Left kidney (tissue), 2 donors: Measurements from ENCODE around the gene RNF20. TPM values are rescaled to one million over a fixed set of nuclear protein-coding genes. Genes with fewer than 3 reads are reported as not detected.
"Not testable (repeated sequence)": the region's sequence is repeated elsewhere in the genome, so short reads cannot be mapped to it uniquely, and the experiment has no call there.

Experiments used
- DNase-seq: peaks from one replicate; pipeline ENCODE4 v3.0.0-alpha.2; 2013
- polyA plus RNA-seq: library from polyadenylated mRNA; unstranded; fragments of 120-200 nt; gene quantifications from one replicate; pipeline ENCODE4 v1.2.1, GENCODE V29; 2013; ENCODE audit not compliant: insufficient read length

Gene RNF20
- polyA plus RNA-seq, 1 donor: 67.0 TPM

GRCh38 chr9:101586651-101587050 is 53.0 kb downstream of the RNF20 start:
- no peak for DNase-seq

DNA sequence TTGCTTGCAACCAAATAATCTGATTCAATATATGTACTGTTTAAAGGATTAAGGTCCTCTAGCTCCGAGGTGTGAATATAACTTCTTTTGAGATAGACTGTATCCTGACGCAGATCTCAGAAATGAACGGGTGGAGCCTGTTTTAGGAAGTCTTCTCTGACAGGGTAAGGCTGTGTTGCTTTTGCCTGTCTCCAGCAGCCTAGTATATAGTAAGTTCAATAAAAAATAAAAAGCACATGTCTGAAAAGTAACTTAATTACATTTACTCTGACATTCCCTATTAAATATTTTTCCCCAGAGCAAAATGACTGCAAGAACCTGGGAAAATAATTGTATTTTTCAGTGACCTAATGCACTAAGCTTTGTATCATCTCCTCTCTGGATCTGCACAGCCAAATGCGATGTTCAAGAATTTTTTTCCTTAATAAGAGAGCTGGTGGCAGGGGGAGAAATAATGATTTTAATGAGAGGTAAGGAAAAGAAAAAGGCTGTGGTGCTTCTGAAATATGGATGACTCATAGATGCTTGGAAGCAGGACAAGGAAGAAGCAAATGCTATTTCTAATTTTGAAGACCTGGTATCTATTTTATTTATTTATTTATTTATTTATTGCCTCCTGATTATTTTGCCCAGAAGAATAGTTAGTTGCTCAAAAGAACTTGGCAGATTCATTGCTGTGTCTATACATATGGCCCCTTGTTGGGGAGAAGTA is 53.8 kb downstream of the RNF20 start:
- no peak for DNase-seq

DNA sequence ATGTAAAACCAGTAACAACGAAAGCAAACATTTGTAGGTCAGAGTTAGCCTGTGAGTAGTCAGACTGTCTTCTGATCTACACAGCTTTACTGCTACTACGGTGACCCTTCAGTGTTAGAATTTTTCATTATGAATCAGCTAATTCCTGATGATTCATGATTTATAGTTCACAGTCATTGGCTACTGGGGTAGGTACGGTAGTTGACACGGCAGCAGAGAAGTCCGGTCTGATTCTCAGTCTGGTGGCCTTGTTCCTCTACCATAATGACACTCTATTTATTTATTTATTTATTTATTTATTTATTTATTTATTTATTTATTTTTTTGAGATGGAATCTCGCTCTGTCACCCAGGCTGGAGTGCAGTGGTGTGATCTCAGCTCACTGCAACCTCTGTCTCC is 56.4 kb downstream of the RNF20 start:
- DNase-seq: not testable (repeated sequence)

GRCh38 chr9:101590901-101591300 is 57.2 kb downstream of the RNF20 start:
- DNase-seq: no peak

- no peak for DNase-seq
These were observed 58.3 kb downstream of the RNF20 start for GRCh38 chr9:101591787-101592446.

- no peak for DNase-seq
These were observed 59.1 kb downstream of the RNF20 start for GRCh38 chr9:101592788-101593187.

DNA sequence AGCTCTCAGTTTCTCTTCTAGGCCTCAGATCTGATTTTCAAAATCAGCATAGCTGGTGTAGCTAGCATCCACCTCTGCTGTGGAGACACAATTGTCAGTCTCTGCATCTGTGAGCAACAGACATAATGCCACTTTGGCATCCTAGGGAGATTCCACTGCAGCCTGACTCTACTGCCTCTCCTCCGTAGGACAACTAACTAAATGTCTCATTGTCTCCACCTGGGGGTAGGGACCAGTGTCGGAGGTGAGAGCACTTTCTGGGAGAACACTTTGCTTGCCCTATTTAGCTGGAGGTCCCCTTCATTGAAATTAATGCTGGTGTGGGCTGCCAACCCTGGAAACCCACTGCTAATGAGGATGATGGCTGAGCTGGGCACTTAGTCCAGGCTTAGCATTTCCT is 59.7 kb downstream of the RNF20 start:
- no peak for DNase-seq

DNA sequence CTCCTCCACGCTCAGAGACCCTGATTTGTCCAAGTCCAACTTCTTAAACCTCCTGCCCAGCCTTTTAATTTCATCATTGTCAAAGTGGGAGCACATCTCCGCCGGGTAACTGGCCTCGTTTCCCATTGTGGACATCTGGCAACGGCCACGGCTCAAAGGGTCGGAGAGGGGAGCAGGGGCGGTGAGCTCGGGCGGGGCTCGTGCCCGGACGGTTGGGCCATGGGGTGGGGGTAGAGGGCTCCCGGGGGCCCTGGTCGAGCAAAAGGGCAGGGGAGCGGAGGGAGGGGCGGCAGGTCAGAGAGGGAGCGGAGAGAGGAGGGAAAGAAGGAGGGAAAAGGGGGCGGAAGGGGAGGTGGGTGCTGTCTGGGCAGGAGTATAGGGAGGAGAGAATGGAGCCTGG is 61.1 kb downstream of the RNF20 start, which contains the start of gene PPP3R2:
TSS of gene PPP3R2 (minus strand) at position 174 of the 400 bp plus-strand sequence. CDS start at position 126, 48 bp downstream.
- no peak for DNase-seq

DNA sequence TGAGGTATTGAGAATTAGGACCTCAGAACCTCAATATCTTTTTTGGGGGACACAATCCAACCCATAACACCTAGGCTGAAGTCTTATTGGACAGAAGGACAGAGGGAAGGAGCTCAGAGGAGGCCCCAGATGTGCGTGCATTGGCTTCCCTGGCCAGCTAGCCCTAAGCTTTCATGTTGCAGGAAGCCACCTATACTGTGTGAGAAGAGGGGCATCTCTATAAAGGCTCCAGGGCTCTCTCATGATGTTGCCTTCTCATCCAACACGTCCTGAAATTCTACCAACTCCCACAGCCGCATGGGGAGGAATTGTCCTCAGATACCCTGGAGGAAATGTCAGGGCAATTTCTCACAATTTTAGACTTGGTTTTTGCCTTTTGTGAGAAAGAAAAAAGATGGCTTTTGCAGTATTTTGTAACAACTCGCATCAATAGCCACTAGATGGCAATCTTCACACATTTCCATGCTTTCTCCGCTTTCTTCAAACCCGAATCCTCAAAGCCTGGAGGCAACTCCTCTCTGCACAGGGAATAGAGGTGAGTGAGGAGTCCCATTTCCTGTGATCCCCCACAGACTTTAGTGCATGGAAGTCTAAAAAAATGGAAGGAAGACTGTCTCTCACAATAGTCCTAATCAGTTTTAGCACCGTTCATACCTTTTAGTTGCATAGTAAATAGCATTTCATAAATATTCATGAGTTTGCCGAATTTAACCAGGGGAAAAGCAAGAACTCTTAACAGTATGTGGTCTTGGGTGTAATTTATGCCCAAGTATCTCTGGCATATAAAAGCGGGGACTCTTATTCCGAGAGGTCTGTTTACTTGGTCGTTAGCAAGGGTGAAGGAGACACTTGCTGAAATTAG is 68.5 kb downstream of the RNF20 start:
- DNase-seq: peak; percentile 69

GRCh38 chr9:101604296-101604695 is 70.6 kb downstream of the RNF20 start:
- DNase-seq: no peak

DNA sequence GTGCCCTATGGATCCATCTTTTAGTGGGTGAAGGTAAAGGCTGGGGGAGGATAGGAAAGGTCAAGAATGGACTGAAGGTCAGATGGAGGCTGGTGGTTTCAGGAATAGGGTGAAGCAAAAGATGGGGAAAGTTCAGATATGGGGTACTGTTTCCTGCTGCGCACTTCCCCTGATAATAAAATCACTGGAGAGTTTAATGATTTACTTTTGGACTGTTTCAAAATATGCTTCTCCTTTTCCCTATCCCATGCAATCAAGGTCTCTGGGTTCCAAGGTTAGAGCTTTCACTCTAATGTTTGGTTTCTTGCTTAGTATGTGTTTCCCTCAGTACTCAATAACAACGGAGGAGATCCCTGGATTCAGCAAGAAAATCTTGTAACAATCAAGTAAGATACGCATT is 71.9 kb downstream of the RNF20 start:
- DNase-seq: no peak

Other genes starting within 250 kb of the RNF20 start
- gene BAAT, start 148.8 kb upstream of the RNF20 start, polyA plus RNA-seq: 0.47 TPM
- gene MRPL50, start 135.2 kb upstream of the RNF20 start, polyA plus RNA-seq: 26.9 TPM
- gene ZNF189, start 135.0 kb upstream of the RNF20 start, polyA plus RNA-seq: 54.5 TPM
- gene ALDOB, start 98.1 kb upstream of the RNF20 start, polyA plus RNA-seq: 693 TPM
- not detected for gene PPP3R2, start 61.1 kb downstream of the RNF20 start, polyA plus RNA-seq
- 1.9 TPM for gene GRIN3A, start 204.8 kb downstream of the RNF20 start, polyA plus RNA-seq